Keratinocyte (primary cell): ENCODE results near the gene LTBP2. TPM values are rescaled to one million over a fixed set of nuclear protein-coding genes. Genes with fewer than 3 reads are reported as not detected.

Experiments used
- DNase-seq: peaks from one replicate; pipeline ENCODE4 v3.0.0-alpha.2; 2011; ENCODE audit warnings: low read depth, missing footprints, low spot score
- FAIRE-seq: peaks from 2 replicates; lab custom pipeline; 2011; peaks lifted over from hg19 to GRCh38; lab: Jason Lieb, UNC
- H2AFZ ChIP-seq: 2 replicates; pipeline ENCODE4 v1.6.0; 2012; ENCODE audit warnings: low read length, control low read depth, inconsistent platforms; ENCODE audit not compliant: control insufficient read depth
- H3K27ac ChIP-seq: 2 replicates; pipeline ENCODE4 v1.5.1; 2011; ENCODE audit warnings: low read length; ENCODE audit not compliant: control insufficient read depth, insufficient read depth
- H3K27me3 ChIP-seq: 3 replicates; pipeline ENCODE4 v1.6.0; 2011; ENCODE audit warnings: low read length; ENCODE audit not compliant: control insufficient read depth, insufficient read depth; ENCODE audit errors: extremely low read depth
- H3K36me3 ChIP-seq, 2 experiments: 2 replicates in 1 of 2; 3 replicates in 1 of 2; pipeline ENCODE4 v1.5.1; 2011; ENCODE audit warnings: low read length in 2 of 2, mild to moderate bottlenecking in 1 of 2; ENCODE audit not compliant: control insufficient read depth in 2 of 2, insufficient read depth in 2 of 2; ENCODE audit errors: extremely low read depth in 1 of 2
- H3K4me1 ChIP-seq: 3 replicates; pipeline ENCODE4 v1.5.1; 2011; ENCODE audit warnings: low read length; ENCODE audit not compliant: control insufficient read depth, insufficient read depth; ENCODE audit errors: extremely low read depth
- H3K4me2 ChIP-seq: 3 replicates; pipeline ENCODE4 v1.6.0; 2011; ENCODE audit warnings: low read depth, low read length; ENCODE audit not compliant: control insufficient read depth, insufficient read depth; ENCODE audit errors: extremely low read depth
- H3K4me3 ChIP-seq, 3 experiments: fragments of 200-600 bp in 1 of 3; sonication (generic) in 1 of 3; 2 replicates in 2 of 3; 3 replicates in 1 of 3; pipeline ENCODE4 v1.5.1; 2011 to 2016; ENCODE audit warnings: low read length in 3 of 3, mild to moderate bottlenecking in 3 of 3, control low read depth in 2 of 3, inconsistent platforms in 1 of 3, low read depth in 1 of 3, mixed read lengths in 1 of 3, mixed run types in 1 of 3, moderate library complexity in 1 of 3; ENCODE audit not compliant: control insufficient read depth in 2 of 3, insufficient read depth in 2 of 3; ENCODE audit errors: extremely low read depth in 1 of 3
- H3K79me2 ChIP-seq: 2 replicates; pipeline ENCODE4 v1.6.0; 2012; ENCODE audit warnings: low read length; ENCODE audit not compliant: control insufficient read depth, insufficient read depth
- H3K9ac ChIP-seq: 3 replicates; pipeline ENCODE4 v1.6.0; 2011; ENCODE audit warnings: low read length; ENCODE audit not compliant: control insufficient read depth, insufficient read depth; ENCODE audit errors: extremely low read depth
- H3K9me1 ChIP-seq: 3 replicates; pipeline ENCODE4 v1.6.0; 2011; ENCODE audit warnings: low read length; ENCODE audit not compliant: control insufficient read depth, insufficient read depth; ENCODE audit errors: extremely low read depth
- H3K9me3 ChIP-seq: 2 replicates; pipeline ENCODE4 v1.5.1; 2012; ENCODE audit warnings: low read depth, low read length; ENCODE audit not compliant: control insufficient read depth
- H4K20me1 ChIP-seq: 3 replicates; pipeline ENCODE4 v1.6.0; 2011; ENCODE audit warnings: low read length; ENCODE audit not compliant: control insufficient read depth, insufficient read depth; ENCODE audit errors: extremely low read depth
- EZH2 ChIP-seq: IDR thresholded peaks from one replicate; pipeline ENCODE4 v1.6.1; 2012; ENCODE audit warnings: inconsistent platforms, mild to moderate bottlenecking, low read length, moderate library complexity
- dilution Hi-C: fragments of 300-500 bp; cut with MboI; formaldehyde crosslinking; loops from one replicate; pipeline ENCODE4 v1.7.0; 2020; ENCODE audit warnings: low sequenced_read_pairs; ENCODE audit not compliant: extremely low pct_ligation_motif_present
- polyA plus RNA-seq, 5 experiments: library from polyadenylated mRNA; depleted of rRNA in 3 of 5; stranded (reverse) in 3 of 5; stranded (forward) in 1 of 5; unstranded in 1 of 5; fragments of >200 nt; gene quantifications; 1 replicate in 1 of 5; 2 replicates in 3 of 5; 3 replicates in 1 of 5; pipeline versions ENCODE4 v1.2.1 to v1.2.3, GENCODE V29; 2011 to 2012; ENCODE audit warnings: missing spikeins in 2 of 5, low read depth in 1 of 5, low replicate concordance in 1 of 5
- TF ChIP-seq, protein P1 (sequence below), 3 experiments: IDR thresholded peaks in 1 of 3; conservative IDR thresholded peaks in 1 of 3; optimal IDR thresholded peaks in 1 of 3; 2 replicates in 2 of 3; 3 replicates in 1 of 3; pipeline versions ENCODE3 to v1.5.1; 2011; ENCODE audit warnings: low read length in 3 of 3, mild to moderate bottlenecking in 3 of 3, moderate library complexity in 2 of 3, control low read depth in 1 of 3, inconsistent platforms in 1 of 3; ENCODE audit not compliant: insufficient read depth in 2 of 3; ENCODE audit errors: extremely low read depth in 1 of 3

The LTBP2 gene
- polyA plus RNA-seq, 1 donor (not counting 4 experiments of a cell fraction or from before 2014, with no cell fraction given) = 23.9 TPM

DNA sequence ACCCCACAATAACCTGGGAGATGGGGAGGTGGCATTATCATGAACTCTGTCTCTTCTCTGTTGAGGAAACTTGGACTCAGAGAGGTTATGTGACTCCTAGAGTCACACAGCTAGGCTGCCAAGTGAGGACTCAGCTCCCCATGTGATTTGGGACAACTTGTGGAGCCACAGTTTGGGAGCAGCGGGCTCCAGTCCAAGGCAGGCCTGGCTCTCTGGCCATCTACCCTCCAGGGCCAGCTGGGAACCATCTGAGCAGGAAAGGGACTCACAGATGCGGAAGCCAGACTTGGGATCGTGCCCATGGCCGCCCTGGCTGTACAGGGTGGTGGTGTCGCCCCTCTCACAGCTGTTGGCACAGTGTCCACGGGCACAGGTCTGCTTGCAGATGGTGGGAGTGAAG, 59.4 kb downstream of the LTBP2 start:
- peaks cover 8% of the 10 kb centered on the region for H3K4me1 ChIP-seq
- no peak for TF ChIP-seq EZH2
- TF ChIP-seq, protein P1, sequence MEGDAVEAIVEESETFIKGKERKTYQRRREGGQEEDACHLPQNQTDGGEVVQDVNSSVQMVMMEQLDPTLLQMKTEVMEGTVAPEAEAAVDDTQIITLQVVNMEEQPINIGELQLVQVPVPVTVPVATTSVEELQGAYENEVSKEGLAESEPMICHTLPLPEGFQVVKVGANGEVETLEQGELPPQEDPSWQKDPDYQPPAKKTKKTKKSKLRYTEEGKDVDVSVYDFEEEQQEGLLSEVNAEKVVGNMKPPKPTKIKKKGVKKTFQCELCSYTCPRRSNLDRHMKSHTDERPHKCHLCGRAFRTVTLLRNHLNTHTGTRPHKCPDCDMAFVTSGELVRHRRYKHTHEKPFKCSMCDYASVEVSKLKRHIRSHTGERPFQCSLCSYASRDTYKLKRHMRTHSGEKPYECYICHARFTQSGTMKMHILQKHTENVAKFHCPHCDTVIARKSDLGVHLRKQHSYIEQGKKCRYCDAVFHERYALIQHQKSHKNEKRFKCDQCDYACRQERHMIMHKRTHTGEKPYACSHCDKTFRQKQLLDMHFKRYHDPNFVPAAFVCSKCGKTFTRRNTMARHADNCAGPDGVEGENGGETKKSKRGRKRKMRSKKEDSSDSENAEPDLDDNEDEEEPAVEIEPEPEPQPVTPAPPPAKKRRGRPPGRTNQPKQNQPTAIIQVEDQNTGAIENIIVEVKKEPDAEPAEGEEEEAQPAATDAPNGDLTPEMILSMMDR (optimal IDR thresholded peaks at IDR 0.05 in 1 of 3, IDR thresholded peaks at IDR 0.05 in 1 of 3, conservative IDR thresholded peaks at IDR 0.05 in 1 of 3; ENCODE audit: extremely low read depth in 1 of 3, insufficient read depth in 2 of 3, low read length in 3 of 3) = no peak
- H4K20me1 ChIP-seq = no peaks in the 10 kb centered on the region
- no peak overlapping the region for H3K9ac ChIP-seq
- H3K27me3 ChIP-seq = no peaks in the 10 kb centered on the region
- dilution Hi-C loops = no loop called here
- FAIRE-seq = no peak
- no peak overlapping the region for H3K4me3 ChIP-seq
- no peaks in the 10 kb centered on the region for H3K9me3 ChIP-seq
- peaks cover 47 to 48% of the 10 kb centered on the region in 2 experiments for H3K36me3 ChIP-seq
- no peaks in the 10 kb centered on the region for H3K9me1 ChIP-seq
- no peak overlapping the region for H3K4me2 ChIP-seq
- H3K79me2 ChIP-seq = peaks cover 2% of the 10 kb centered on the region
- no peak overlapping the region for H2AFZ ChIP-seq
- no peak for DNase-seq
- no peak overlapping the region for H3K27ac ChIP-seq

DNA sequence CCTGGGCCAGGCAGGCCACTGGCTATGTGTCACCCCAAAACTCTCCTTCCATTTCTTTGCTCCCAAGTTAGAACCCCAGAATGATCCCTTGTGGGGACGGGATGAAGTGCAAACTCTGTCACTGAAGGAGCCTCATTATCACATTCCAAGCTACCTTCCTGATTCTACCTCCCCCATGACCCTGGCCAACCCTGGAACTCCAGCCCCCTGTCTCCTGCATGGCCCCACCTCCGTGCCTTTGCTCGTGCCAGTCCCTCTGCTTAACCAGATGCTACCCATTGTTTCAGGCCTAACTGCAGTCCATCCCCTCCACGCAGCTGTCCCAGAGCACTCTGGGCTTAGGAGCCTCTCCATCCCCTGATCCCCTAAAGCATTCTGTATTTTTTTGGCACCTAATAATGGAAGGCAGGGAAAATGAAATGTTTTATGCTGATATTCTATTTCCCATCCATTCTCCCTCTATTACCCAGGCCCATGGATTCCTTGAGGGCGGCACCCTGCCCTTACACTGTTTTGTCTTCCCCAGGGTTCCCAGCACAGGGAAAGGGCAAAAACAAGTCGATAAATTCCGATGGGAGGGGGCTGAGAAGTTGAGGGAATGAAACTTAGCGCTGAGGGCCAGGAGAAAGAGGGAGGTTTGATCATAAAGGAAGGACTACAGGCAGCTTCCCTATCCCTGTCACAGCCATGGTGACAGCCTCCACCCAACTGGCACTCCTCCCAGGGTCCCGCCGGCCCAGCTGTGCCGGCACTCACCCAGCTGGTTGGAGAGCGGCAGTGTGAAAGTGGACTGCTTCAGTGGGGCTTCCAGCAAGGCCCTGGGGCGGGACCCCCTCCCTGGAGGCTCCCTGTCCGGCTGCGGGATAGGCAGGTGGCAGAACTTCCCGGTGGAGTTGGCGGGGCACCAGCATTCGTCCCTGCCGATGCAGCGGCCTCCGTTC, 60.3 kb downstream of the LTBP2 start:
- TF ChIP-seq, protein P1 (optimal IDR thresholded peaks at IDR 0.05 in 1 of 3, IDR thresholded peaks at IDR 0.05 in 1 of 3, conservative IDR thresholded peaks at IDR 0.05 in 1 of 3; ENCODE audit: extremely low read depth in 1 of 3, insufficient read depth in 2 of 3, low read length in 3 of 3) = no peak
- TF ChIP-seq EZH2 = no peak
- DNase-seq (no peak), FAIRE-seq (no peak)
- no peaks in the 10 kb centered on the region for H3K27me3 ChIP-seq
- no peaks in the 10 kb centered on the region for H3K79me2 ChIP-seq
- H3K4me2 ChIP-seq = no peak overlapping the region
- no peak overlapping the region for H3K4me3 ChIP-seq
- H3K4me1 ChIP-seq = peaks cover 8% of the 10 kb centered on the region
- H3K36me3 ChIP-seq = peaks cover 55 to 56% of the 10 kb centered on the region in 2 experiments
- H3K9ac ChIP-seq = no peak overlapping the region
- H2AFZ ChIP-seq = no peak overlapping the region
- H3K9me3 ChIP-seq = no peaks in the 10 kb centered on the region
- dilution Hi-C loops = no loop called here
- H4K20me1 ChIP-seq = no peaks in the 10 kb centered on the region
- no peak overlapping the region for H3K27ac ChIP-seq
- no peaks in the 10 kb centered on the region for H3K9me1 ChIP-seq
